Measurements from ENCODE around the gene CEL. TPM values are rescaled to one million over a fixed set of nuclear protein-coding genes. Genes with fewer than 3 reads are reported as not detected.
"Not testable (repeated sequence)": the region's sequence is repeated elsewhere in the genome, so short reads cannot be mapped to it uniquely, and the experiment has no call there.

The CEL gene
- total RNA-seq, 1 experiment from 2014 or later: 3.1 TPM

- no peak overlapping the region for H3K27ac Mint-ChIP-seq (ENCODE audit: unreplicated experiment)
- DNase-seq: no peak
- no TSS peak for BruUV-seq (replicated peaks)
- no peaks in the 10 kb centered on the region for H3K27me3 Mint-ChIP-seq (ENCODE audit: unreplicated experiment)
- no peaks in the 10 kb centered on the region for H3K9me3 Mint-ChIP-seq (ENCODE audit: low read depth, unreplicated experiment)
- CTCF ChIA-PET: no interaction called here
- no peaks in the 10 kb centered on the region for H3K36me3 Mint-ChIP-seq (ENCODE audit: insufficient read depth, unreplicated experiment)
- H3K4me1 Mint-ChIP-seq (ENCODE audit: low read depth, unreplicated experiment): no peaks in the 10 kb centered on the region
- no peak overlapping the region for H3K4me3 Mint-ChIP-seq (ENCODE audit: low read depth, unreplicated experiment)
- intact Hi-C loops (cut with micrococcal nuclease; ENCODE audit: unreplicated experiment): no loop called here
- TF ChIP-seq CTCF (IDR thresholded peaks at IDR 0.05; ENCODE audit: unreplicated experiment): no peak
These were observed 4.6 kb downstream of the CEL start for GRCh38 chr9:133066181-133066983.

- intact Hi-C loops (cut with micrococcal nuclease; ENCODE audit: unreplicated experiment): no loop called here
- CTCF ChIA-PET: no interaction called here
- no peaks in the 10 kb centered on the region for H3K36me3 Mint-ChIP-seq (ENCODE audit: insufficient read depth, unreplicated experiment)
- H3K27me3 Mint-ChIP-seq (ENCODE audit: unreplicated experiment): no peaks in the 10 kb centered on the region
- no peak for DNase-seq
- TF ChIP-seq CTCF (IDR thresholded peaks at IDR 0.05; ENCODE audit: unreplicated experiment): no peak
- H3K4me3 Mint-ChIP-seq (ENCODE audit: low read depth, unreplicated experiment): no peak overlapping the region
- no peaks in the 10 kb centered on the region for H3K9me3 Mint-ChIP-seq (ENCODE audit: low read depth, unreplicated experiment)
- BruUV-seq (replicated peaks): no TSS peak
- H3K4me1 Mint-ChIP-seq (ENCODE audit: low read depth, unreplicated experiment): no peaks in the 10 kb centered on the region
- H3K27ac Mint-ChIP-seq (ENCODE audit: unreplicated experiment): no peak overlapping the region
These were observed 5.2 kb downstream of the CEL start for GRCh38 chr9:133067006-133067405.

- intact Hi-C loops (cut with micrococcal nuclease; ENCODE audit: unreplicated experiment): no loop called here
- DNase-seq: no peak
- no peaks in the 10 kb centered on the region for H3K9me3 Mint-ChIP-seq (ENCODE audit: low read depth, unreplicated experiment)
- H3K27me3 Mint-ChIP-seq (ENCODE audit: unreplicated experiment): no peaks in the 10 kb centered on the region
- TF ChIP-seq CTCF (IDR thresholded peaks at IDR 0.05; ENCODE audit: unreplicated experiment): no peak
- no peaks in the 10 kb centered on the region for H3K36me3 Mint-ChIP-seq (ENCODE audit: insufficient read depth, unreplicated experiment)
- no peaks in the 10 kb centered on the region for H3K4me1 Mint-ChIP-seq (ENCODE audit: low read depth, unreplicated experiment)
- H3K27ac Mint-ChIP-seq (ENCODE audit: unreplicated experiment): no peak overlapping the region
- no TSS peak for BruUV-seq (replicated peaks)
- CTCF ChIA-PET: no interaction called here
- no peak overlapping the region for H3K4me3 Mint-ChIP-seq (ENCODE audit: low read depth, unreplicated experiment)
These were observed 6.0 kb downstream of the CEL start for GRCh38 chr9:133067813-133068212.

- H3K36me3 Mint-ChIP-seq (ENCODE audit: insufficient read depth, unreplicated experiment); BruUV-seq (replicated peaks); H3K27me3 Mint-ChIP-seq (ENCODE audit: unreplicated experiment); H3K27ac Mint-ChIP-seq (ENCODE audit: unreplicated experiment); H3K9me3 Mint-ChIP-seq (ENCODE audit: low read depth, unreplicated experiment); CTCF ChIA-PET; intact Hi-C loops (cut with micrococcal nuclease; ENCODE audit: unreplicated experiment); H3K4me1 Mint-ChIP-seq (ENCODE audit: low read depth, unreplicated experiment); H3K4me3 Mint-ChIP-seq (ENCODE audit: low read depth, unreplicated experiment); DNase-seq: not testable (repeated sequence)
These were observed 6.7 kb downstream of the CEL start for GRCh38 chr9:133068431-133068830.

- CTCF ChIA-PET; H3K27me3 Mint-ChIP-seq (ENCODE audit: unreplicated experiment); H3K36me3 Mint-ChIP-seq (ENCODE audit: insufficient read depth, unreplicated experiment); intact Hi-C loops (cut with micrococcal nuclease; ENCODE audit: unreplicated experiment); H3K27ac Mint-ChIP-seq (ENCODE audit: unreplicated experiment); DNase-seq; BruUV-seq (replicated peaks); H3K9me3 Mint-ChIP-seq (ENCODE audit: low read depth, unreplicated experiment); H3K4me1 Mint-ChIP-seq (ENCODE audit: low read depth, unreplicated experiment); H3K4me3 Mint-ChIP-seq (ENCODE audit: low read depth, unreplicated experiment): not testable (repeated sequence)
These were observed 8.8 kb downstream of the CEL start for GRCh38 chr9:133070500-133070961.

GRCh38 chr9:133070985-133071384, 9.2 kb downstream of the CEL start:
- H3K4me3 Mint-ChIP-seq (ENCODE audit: low read depth, unreplicated experiment); CTCF ChIA-PET; BruUV-seq (replicated peaks); H3K9me3 Mint-ChIP-seq (ENCODE audit: low read depth, unreplicated experiment); H3K4me1 Mint-ChIP-seq (ENCODE audit: low read depth, unreplicated experiment); H3K27me3 Mint-ChIP-seq (ENCODE audit: unreplicated experiment); H3K36me3 Mint-ChIP-seq (ENCODE audit: insufficient read depth, unreplicated experiment); DNase-seq; intact Hi-C loops (cut with micrococcal nuclease; ENCODE audit: unreplicated experiment); H3K27ac Mint-ChIP-seq (ENCODE audit: unreplicated experiment): not testable (repeated sequence)
